Measurements from ENCODE around the gene ZNF385D.

GRCh38 chr3:21585216-21585740, 165.7 kb downstream of the ZNF385D start:
- TF ChIP-seq, protein P1, sequence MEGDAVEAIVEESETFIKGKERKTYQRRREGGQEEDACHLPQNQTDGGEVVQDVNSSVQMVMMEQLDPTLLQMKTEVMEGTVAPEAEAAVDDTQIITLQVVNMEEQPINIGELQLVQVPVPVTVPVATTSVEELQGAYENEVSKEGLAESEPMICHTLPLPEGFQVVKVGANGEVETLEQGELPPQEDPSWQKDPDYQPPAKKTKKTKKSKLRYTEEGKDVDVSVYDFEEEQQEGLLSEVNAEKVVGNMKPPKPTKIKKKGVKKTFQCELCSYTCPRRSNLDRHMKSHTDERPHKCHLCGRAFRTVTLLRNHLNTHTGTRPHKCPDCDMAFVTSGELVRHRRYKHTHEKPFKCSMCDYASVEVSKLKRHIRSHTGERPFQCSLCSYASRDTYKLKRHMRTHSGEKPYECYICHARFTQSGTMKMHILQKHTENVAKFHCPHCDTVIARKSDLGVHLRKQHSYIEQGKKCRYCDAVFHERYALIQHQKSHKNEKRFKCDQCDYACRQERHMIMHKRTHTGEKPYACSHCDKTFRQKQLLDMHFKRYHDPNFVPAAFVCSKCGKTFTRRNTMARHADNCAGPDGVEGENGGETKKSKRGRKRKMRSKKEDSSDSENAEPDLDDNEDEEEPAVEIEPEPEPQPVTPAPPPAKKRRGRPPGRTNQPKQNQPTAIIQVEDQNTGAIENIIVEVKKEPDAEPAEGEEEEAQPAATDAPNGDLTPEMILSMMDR (IDR thresholded peaks at IDR 0.05) = no peak
- TF ChIP-seq POLR2A (IDR thresholded peaks at IDR 0.05) = no peak
